H9 (cell line): Measurements from ENCODE around the gene XRN2. TPM values are rescaled to one million over a fixed set of nuclear protein-coding genes. Genes with fewer than 3 reads are reported as not detected.

Source experiments
- DNase-seq: peaks from one replicate; pipeline ENCODE4 v3.0.0-alpha.2; 2017
- H2AFZ ChIP-seq: one replicate; pipeline ENCODE4 v1.6.1; 2013; ENCODE audit warnings: mild to moderate bottlenecking, low read length, control low read depth, moderate library complexity
- H2AK5ac ChIP-seq: 2 replicates; pipeline ENCODE4 v1.6.1; 2013; ENCODE audit warnings: low read length, control low read depth, mixed read lengths; ENCODE audit not compliant: insufficient read length
- H2BK120ac ChIP-seq: one replicate; pipeline ENCODE4 v1.6.1; 2013; ENCODE audit warnings: low read depth, mild to moderate bottlenecking, low read length, control low read depth, inconsistent platforms; ENCODE audit not compliant: poor library complexity, severe bottlenecking
- H2BK12ac ChIP-seq: 2 replicates; pipeline ENCODE4 v1.6.1; 2013; ENCODE audit warnings: low read length, control low read depth, mixed read lengths, low read depth; ENCODE audit not compliant: insufficient read length
- H2BK15ac ChIP-seq: 2 replicates; pipeline ENCODE4 v1.6.1; 2013; ENCODE audit warnings: low read depth, low read length, control low read depth
- H2BK20ac ChIP-seq: one replicate; pipeline ENCODE4 v1.6.1; 2013; ENCODE audit warnings: low read depth, mild to moderate bottlenecking, low read length, control low read depth, inconsistent platforms; ENCODE audit not compliant: poor library complexity, severe bottlenecking
- H2BK5ac ChIP-seq: 2 replicates; pipeline ENCODE4 v1.6.1; 2013; ENCODE audit warnings: low read length, control low read depth, mixed read lengths; ENCODE audit not compliant: insufficient read length
- H3K14ac ChIP-seq: 2 replicates; pipeline ENCODE4 v1.6.1; 2013; ENCODE audit warnings: low read length, control low read depth; ENCODE audit not compliant: insufficient read depth
- H3K18ac ChIP-seq: 2 replicates; pipeline ENCODE4 v1.6.1; 2013; ENCODE audit warnings: low read depth, mild to moderate bottlenecking, mixed read lengths, low read length, control low read depth; ENCODE audit not compliant: insufficient read length
- H3K23ac ChIP-seq: 2 replicates; pipeline ENCODE4 v1.6.1; 2013; ENCODE audit warnings: low read length, control low read depth, mixed read lengths, low read depth; ENCODE audit not compliant: insufficient read length
- H3K23me2 ChIP-seq: 2 replicates; pipeline ENCODE4 v1.6.1; 2013; ENCODE audit warnings: low read depth, mild to moderate bottlenecking, mixed read lengths, low read length, control low read depth; ENCODE audit not compliant: insufficient read length, poor library complexity, severe bottlenecking
- H3K27ac ChIP-seq: 2 replicates; pipeline ENCODE4 v1.5.1; 2013; ENCODE audit warnings: low read length, control low read depth, mixed read lengths, low read depth; ENCODE audit not compliant: insufficient read length
- H3K27me3 ChIP-seq: 2 replicates; pipeline ENCODE4 v1.6.1; 2013; ENCODE audit warnings: low read length, control low read depth, inconsistent platforms; ENCODE audit not compliant: insufficient read depth
- H3K4ac ChIP-seq: 2 replicates; pipeline ENCODE4 v1.6.1; 2013; ENCODE audit warnings: low read depth, mild to moderate bottlenecking, control low read depth, inconsistent platforms, low read length, moderate library complexity
- H3K4me1 ChIP-seq: 2 replicates; pipeline ENCODE4 v1.6.1; 2013; ENCODE audit warnings: low read length, control low read depth, inconsistent platforms; ENCODE audit not compliant: insufficient read depth
- H3K4me2 ChIP-seq: 2 replicates; pipeline ENCODE4 v1.6.1; 2013; ENCODE audit warnings: low read length, control low read depth, mixed read lengths; ENCODE audit not compliant: insufficient read length, insufficient read depth
- H3K56ac ChIP-seq: 2 replicates; pipeline ENCODE4 v1.6.1; 2013; ENCODE audit warnings: low read depth, mild to moderate bottlenecking, mixed read lengths, low read length, control low read depth; ENCODE audit not compliant: insufficient read length
- H3K79me1 ChIP-seq: 2 replicates; pipeline ENCODE4 v1.6.1; 2013; ENCODE audit warnings: low read depth, mild to moderate bottlenecking, moderate library complexity, low read length, control low read depth, inconsistent platforms; ENCODE audit not compliant: insufficient read depth, poor library complexity, severe bottlenecking
- H3K79me2 ChIP-seq: 2 replicates; pipeline ENCODE4 v1.6.1; 2013; ENCODE audit warnings: low read length, control low read depth, inconsistent platforms; ENCODE audit not compliant: insufficient read depth
- H3K9ac ChIP-seq: 2 replicates; pipeline ENCODE4 v1.6.1; 2013; ENCODE audit warnings: low read length, control low read depth, mixed read lengths; ENCODE audit not compliant: insufficient read length; ENCODE audit errors: extremely low read depth
- H3K9me3 ChIP-seq: one replicate; pipeline ENCODE4 v1.6.1; 2013; ENCODE audit warnings: low read depth, low read length, inconsistent platforms; ENCODE audit not compliant: control insufficient read depth
- H3T11ph ChIP-seq: one replicate; pipeline ENCODE4 v1.6.1; 2013; ENCODE audit warnings: mild to moderate bottlenecking, low read length, control low read depth, inconsistent platforms
- H4K20me1 ChIP-seq: one replicate; pipeline ENCODE4 v1.6.1; 2013; ENCODE audit not compliant: control insufficient read depth, insufficient read length, insufficient read depth
- H4K5ac ChIP-seq: 2 replicates; pipeline ENCODE4 v1.6.1; 2013; ENCODE audit warnings: low read depth, mild to moderate bottlenecking, mixed read lengths, low read length, control low read depth; ENCODE audit not compliant: insufficient read length
- H4K8ac ChIP-seq: replicated peaks from 2 replicates; pipeline ENCODE4 v1.6.1; 2013; ENCODE audit warnings: low read length, control low read depth, mixed read lengths, low read depth; ENCODE audit not compliant: insufficient read length
- H4K91ac ChIP-seq: 2 replicates; pipeline ENCODE4 v1.6.1; 2013; ENCODE audit warnings: low read depth, mild to moderate bottlenecking, moderate library complexity, mixed read lengths, low read length, control low read depth; ENCODE audit not compliant: insufficient read length
- H3K27ac Mint-ChIP-seq, 3 experiments: 2 replicates in 2 of 3; 3 replicates in 1 of 3; pipeline ENCODE4 v1.8.0; 2020 to 2021; ENCODE audit warnings: mixed read lengths in 3 of 3, mild to moderate bottlenecking in 1 of 3, moderate library complexity in 1 of 3
- H3K27me3 Mint-ChIP-seq: 2 replicates; pipeline ENCODE4 v1.8.0; 2021; ENCODE audit warnings: low read depth, mild to moderate bottlenecking, moderate library complexity, mixed read lengths
- H3K36me3 Mint-ChIP-seq, 3 experiments: 2 replicates in 2 of 3; 3 replicates in 1 of 3; pipeline ENCODE4 v1.8.0; 2020 to 2021; ENCODE audit warnings: low read depth in 3 of 3, mixed read lengths in 3 of 3; ENCODE audit not compliant: insufficient read depth in 1 of 3
- H3K4me1 Mint-ChIP-seq, 2 experiments: 2 replicates each; pipeline ENCODE4 v1.8.0; 2020; ENCODE audit warnings: mixed read lengths in 2 of 2
- H3K4me3 Mint-ChIP-seq, 2 experiments: 2 replicates in 1 of 2; 3 replicates in 1 of 2; pipeline ENCODE4 v1.8.0; 2020 to 2021; ENCODE audit warnings: mild to moderate bottlenecking in 2 of 2, mixed read lengths in 2 of 2, moderate library complexity in 1 of 2
- H3K9me3 Mint-ChIP-seq, 2 experiments: 2 replicates in 1 of 2; 3 replicates in 1 of 2; pipeline ENCODE4 v1.8.0; 2020; ENCODE audit warnings: mild to moderate bottlenecking in 2 of 2, mixed read lengths in 2 of 2, moderate library complexity in 1 of 2
- WGBS: extraction: QIAGEN DNeasy Blood & Tissue Kit; methylation state at CpG from one replicate; pipeline ENCODE4 v1.1.7; 2013; ENCODE audit warnings: missing lambda C conversion rate, low lambda C conversion rate, mixed read lengths; ENCODE audit not compliant: insufficient read length; ENCODE audit errors: extremely low coverage; 5-methylcytosine and 5-hydroxymethylcytosine counted together
- total RNA-seq: library from RNA; stranded (reverse); gene quantifications from 2 replicates; pipeline ENCODE4 v1.2.1, GENCODE V29; 2021
- TF ChIP-seq, protein P1 (sequence below): fragments of 200-600 bp; sonication (generic); conservative IDR thresholded peaks from 3 replicates; pipeline ENCODE4 v1.8.0; 2021; ENCODE audit warnings: antibody characterized with exemption, mild to moderate bottlenecking

Gene XRN2
- total RNA-seq, 1 experiment from 2014 or later, result 96.7 TPM

DNA sequence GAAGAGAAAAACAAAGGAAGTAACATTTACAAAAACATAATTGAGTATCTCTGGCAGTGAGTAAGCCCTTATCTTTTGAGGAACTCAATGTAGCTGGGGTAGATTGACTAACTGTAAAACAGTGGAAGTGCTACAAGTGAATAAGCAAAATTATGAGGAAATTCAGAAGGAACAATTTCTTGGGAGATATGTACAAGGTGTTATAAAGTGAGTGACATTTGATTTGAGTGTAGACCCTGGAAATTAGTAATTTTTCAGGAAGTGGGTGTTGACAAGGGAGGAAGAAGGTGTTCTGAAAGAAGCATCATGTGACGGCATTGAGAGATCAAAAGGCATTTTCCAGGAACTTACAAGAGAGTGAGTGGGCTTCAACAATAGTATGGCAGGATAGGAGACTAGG lies 22.2 kb downstream of the XRN2 start:
- peaks cover 3% of the 10 kb centered on the region for H3K79me1 ChIP-seq
- no peak overlapping the region for H3K9ac ChIP-seq
- no peak overlapping the region for H2BK15ac ChIP-seq
- TF ChIP-seq, protein P1, sequence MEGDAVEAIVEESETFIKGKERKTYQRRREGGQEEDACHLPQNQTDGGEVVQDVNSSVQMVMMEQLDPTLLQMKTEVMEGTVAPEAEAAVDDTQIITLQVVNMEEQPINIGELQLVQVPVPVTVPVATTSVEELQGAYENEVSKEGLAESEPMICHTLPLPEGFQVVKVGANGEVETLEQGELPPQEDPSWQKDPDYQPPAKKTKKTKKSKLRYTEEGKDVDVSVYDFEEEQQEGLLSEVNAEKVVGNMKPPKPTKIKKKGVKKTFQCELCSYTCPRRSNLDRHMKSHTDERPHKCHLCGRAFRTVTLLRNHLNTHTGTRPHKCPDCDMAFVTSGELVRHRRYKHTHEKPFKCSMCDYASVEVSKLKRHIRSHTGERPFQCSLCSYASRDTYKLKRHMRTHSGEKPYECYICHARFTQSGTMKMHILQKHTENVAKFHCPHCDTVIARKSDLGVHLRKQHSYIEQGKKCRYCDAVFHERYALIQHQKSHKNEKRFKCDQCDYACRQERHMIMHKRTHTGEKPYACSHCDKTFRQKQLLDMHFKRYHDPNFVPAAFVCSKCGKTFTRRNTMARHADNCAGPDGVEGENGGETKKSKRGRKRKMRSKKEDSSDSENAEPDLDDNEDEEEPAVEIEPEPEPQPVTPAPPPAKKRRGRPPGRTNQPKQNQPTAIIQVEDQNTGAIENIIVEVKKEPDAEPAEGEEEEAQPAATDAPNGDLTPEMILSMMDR, result no peak
- no peak overlapping the region for H3K14ac ChIP-seq
- no peak overlapping the region for H3K18ac ChIP-seq
- no peak overlapping the region for H4K5ac ChIP-seq
- no peak overlapping the region for H2BK5ac ChIP-seq
- no peak overlapping the region for H2BK20ac ChIP-seq
- H3K27me3 ChIP-seq, result no peaks in the 10 kb centered on the region
- H3K4me1 Mint-ChIP-seq, result peaks cover 34 to 38% of the 10 kb centered on the region in 2 experiments
- H4K91ac ChIP-seq, result no peak overlapping the region
- no CpG with 5 or more reads among the region's 1 CpG for WGBS
- no peak overlapping the region for H3K4ac ChIP-seq
- peak overlapping the region in 2 of 3 experiments; percentile 22 to 68; a peak in 4 of 7 replicates for H3K27ac Mint-ChIP-seq
- H3K23ac ChIP-seq, result no peak overlapping the region
- peaks cover 11% of the 10 kb centered on the region; the same call in 1 of the 2 replicates for H3K4me1 ChIP-seq
- H3K23me2 ChIP-seq, result no peaks in the 10 kb centered on the region
- no peak overlapping the region for H4K8ac ChIP-seq
- H3T11ph ChIP-seq, result no peak overlapping the region
- peaks cover 8 to 12% (median 8%) of the 10 kb centered on the region in 3 experiments; a peak in 6 of 7 replicates for H3K36me3 Mint-ChIP-seq
- H3K9me3 Mint-ChIP-seq, result peaks cover 0 to 10% of the 10 kb centered on the region in 2 experiments; a peak in 4 of 5 replicates
- no peak overlapping the region for H2BK120ac ChIP-seq
- no peaks in the 10 kb centered on the region for H3K9me3 ChIP-seq
- H4K20me1 ChIP-seq, result no peaks in the 10 kb centered on the region
- no peaks in the 10 kb centered on the region for H3K27me3 Mint-ChIP-seq
- H3K56ac ChIP-seq, result no peak overlapping the region
- no peak overlapping the region for H2AK5ac ChIP-seq
- DNase-seq, result no peak
- H3K27ac ChIP-seq, result no peak overlapping the region
- no peak overlapping the region for H3K4me3 Mint-ChIP-seq
- H2BK12ac ChIP-seq, result no peak overlapping the region
- H3K4me2 ChIP-seq, result no peak overlapping the region
- H3K79me2 ChIP-seq, result peaks cover 64% of the 10 kb centered on the region
- no peak overlapping the region for H2AFZ ChIP-seq
